ENCODE results near the gene GSE1.

GRCh38 chr16:85616607-85617321, 3.6 kb downstream of the GSE1 start:
- TF ChIP-seq CTCF (IDR thresholded peaks at IDR 0.05): no peak
- no peak for TF ChIP-seq POLR2A (IDR thresholded peaks at IDR 0.05)

All from breast epithelium (tissue), 3 donors.